CD4-positive, alpha-beta T cell treated with Interleukin-6 for 4 hours (primary cell): ENCODE data around the gene CLEC16A.

Source experiments
- DNase-seq: peaks from one replicate; pipeline ENCODE4 v3.0.0-alpha.2; 2020; ENCODE audit warnings: mixed read lengths

Gene CLEC16A

DNA sequence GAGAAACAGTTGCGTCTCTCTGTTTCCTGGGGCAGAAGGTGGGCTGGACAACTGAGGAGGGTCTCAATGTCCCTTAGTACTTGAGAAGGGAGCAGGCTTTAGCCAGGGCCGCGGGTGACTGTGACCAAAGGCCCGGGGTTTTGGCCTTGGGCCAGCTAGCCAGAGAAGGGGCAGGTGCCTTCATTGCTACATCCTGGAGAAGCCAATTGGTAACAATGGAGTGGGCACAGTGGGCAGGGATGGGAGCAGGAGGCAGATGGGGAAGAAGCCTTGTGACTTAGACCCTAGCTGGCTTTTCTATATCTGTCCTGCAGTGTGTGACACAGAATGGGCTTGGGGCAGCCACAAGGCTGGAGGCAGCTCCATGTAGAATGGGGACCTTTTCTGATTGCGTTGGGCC is 46.0 kb downstream of the CLEC16A start:
- no peak for DNase-seq

DNA sequence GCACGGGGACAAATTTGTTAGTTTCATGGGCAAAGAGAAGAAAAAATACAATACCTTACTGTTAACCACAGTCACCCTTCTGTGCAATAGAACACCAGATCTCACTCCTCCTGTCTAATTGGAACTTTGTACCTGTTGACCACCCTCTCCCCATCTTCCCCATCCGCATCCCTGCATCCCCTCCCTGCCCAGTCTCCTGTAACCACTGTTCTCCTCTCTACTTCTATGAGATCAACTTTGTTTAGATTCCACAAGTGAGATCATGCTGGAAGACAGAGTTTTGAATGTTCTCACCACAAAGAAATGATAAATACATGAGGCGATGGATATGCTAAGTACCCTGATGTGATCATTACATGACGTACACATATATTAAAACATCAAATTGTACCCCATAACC is 47.7 kb downstream of the CLEC16A start:
- DNase-seq = no peak

DNA sequence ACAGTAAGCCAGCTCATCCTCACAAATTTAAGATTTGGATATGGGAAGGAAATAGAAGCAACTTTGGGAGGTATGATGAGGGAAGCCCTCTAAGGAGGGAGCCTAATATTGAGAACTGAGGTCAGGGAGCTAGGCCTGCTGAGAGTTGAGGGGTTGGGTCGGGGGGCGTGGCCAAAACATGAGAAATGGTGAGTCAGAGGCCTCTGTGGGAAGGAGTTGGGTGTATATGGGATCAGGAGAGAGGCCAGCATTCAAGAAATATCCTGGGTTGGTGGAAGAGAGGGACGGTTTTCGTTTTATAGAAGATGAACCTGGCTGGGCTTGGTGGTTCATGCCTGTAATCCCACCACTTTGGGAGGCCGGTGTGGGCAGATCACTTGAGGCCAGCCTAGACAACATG is 48.4 kb downstream of the CLEC16A start:
- DNase-seq = peak; percentile 43

DNA sequence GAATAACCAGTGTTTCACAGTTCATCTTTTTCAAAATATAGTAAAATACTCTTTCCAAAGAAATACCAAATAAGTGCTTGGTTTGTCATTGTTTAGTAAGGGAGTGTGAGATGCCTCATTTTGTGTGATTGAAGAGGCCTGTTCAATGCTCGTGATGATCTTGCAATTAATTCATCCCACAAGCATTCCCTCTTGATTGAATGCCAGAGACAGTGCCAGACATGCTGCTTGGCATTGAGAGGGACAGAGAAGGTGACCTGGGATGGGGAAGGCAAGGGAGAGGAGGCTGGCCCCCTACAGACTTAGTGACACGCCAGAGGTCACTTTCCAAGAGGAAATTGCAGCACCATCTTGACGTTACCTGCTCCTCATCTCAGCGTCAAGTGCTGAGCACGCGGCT is 49.3 kb downstream of the CLEC16A start:
- no peak for DNase-seq

DNA sequence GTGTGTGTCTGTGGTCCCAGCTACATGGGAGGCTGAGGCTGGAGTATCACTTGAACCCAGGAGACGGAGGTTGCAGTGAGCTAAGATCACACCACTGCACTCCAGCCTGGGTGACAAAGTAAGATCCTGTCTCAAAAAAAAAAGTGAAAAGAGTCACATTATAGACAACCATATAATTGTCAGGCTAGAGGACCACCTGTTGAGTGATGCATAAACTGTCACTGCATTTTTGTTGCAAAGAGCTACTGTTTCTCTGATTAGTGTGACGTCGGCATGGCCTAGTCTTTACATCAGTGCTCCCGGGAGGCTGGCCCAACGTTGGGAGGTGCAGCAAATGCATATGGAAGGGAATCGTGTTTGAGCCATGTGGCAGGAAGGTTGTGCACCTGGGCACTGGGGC is 50.2 kb downstream of the CLEC16A start:
- no peak for DNase-seq

DNA sequence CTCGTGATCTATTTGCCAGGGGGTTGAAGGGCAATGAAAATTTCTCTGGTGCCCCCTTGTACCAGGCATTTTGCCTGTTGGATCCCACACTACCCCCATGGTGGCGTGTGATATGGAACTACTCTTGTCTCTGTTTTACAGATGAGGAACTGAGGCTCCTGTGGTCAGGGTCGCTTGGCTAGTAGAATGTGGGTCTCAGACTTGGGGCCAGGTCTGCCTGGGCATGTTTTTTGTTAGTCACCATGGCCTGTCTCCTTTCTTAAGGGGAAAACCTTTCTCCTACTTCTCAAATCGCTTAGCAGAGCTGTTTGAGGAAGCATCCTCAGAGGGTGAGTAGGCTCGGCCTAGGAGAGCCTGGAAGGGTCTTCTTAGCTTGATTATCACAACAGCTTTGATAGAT is 51.2 kb downstream of the CLEC16A start:
- no peak for DNase-seq

DNA sequence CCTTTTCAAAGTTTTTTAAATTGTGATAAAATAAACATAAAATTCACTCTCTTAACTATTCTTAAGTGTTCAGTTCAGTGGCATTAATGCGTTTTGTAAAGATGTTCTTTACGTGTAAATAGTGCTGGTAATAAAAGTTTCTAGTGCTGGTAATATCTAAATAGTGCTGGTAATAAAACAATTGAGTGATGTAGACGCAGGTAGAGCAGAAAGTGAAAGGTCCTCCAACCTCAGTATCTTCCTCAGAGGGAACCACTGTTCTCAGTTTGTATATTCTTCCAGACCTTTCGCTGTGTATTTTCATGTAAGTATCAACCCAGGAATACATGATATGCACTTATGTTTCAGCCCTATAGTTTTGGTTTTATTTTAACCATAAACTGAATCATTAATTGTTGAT is 53.1 kb downstream of the CLEC16A start:
- DNase-seq = no peak

DNA sequence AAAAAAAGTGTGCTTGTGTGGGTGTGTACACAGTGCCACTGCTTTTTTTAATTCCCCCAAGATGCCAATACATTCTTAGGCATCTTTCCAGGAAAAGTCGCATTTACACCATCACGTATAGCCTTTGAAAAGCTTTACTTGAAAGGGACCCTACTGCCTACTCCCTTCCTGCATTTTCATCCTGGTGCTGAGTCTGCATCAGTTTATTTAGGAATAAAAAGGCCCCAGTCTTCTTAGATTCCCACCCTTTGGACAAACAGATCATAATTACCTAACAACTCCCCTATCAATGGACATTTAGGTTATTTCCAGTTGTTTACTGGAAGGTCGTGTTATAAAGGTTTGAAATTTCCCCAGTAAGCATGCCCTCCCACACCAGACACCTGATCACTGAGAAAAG is 54.9 kb downstream of the CLEC16A start:
- no peak for DNase-seq

DNA sequence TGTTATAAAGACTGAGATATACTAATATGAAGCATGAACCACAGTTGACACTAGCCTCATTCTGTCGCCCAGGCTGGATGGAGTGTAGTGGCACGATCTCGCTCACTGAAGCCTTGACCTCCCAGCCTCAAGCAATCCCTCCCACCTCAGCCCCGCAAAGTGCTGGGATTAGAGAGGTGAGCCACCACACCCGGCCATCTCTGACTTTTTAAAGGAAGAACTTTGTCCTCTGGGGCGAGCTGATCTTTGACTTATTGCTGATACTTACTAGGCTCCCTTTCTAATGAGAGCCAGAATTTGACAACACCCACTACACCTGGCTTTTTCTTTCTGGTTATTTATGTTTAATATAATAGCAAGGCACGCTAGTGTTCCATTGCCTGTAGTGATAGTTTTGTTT is 57.2 kb downstream of the CLEC16A start:
- no peak for DNase-seq

DNA sequence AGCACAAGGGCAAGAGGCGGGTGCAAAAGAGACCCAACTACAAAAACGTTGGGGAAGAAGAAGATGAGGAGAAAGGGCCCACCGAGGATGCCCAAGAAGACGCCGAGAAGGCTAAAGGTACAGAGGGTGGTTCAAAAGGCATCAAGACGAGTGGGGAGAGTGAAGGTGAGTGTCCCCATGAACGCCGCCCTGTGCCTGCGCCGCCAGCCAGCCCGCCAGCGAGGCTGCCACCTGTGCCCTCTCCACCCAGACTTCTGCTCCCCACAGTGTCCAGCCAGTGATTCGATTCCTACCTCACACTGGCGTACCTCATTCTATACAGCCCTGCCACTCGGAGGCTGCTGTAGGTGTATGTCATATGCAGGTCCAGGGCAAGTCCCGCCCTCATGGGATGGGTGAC is 58.8 kb downstream of the CLEC16A start:
- DNase-seq = no peak

DNA sequence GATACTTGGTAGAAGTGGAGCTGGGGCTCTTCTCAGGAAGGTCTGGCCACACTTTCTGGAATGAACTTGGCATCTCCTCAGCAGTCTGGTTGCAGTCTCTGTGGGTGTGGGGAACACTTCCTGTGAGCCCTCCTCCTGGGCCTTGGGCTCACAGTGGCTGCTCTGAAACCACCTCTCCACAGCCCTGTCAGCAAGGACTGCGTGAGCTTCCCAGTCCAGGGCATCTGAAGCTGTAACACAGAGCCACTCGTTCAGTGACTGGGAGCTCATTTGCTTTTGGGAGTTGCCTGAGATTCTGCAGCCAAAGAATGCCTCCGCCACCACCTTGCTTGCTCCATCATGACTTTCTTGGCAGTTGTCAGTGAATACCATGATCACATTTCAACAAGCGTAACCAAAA is 60.0 kb downstream of the CLEC16A start:
- DNase-seq = no peak

DNA sequence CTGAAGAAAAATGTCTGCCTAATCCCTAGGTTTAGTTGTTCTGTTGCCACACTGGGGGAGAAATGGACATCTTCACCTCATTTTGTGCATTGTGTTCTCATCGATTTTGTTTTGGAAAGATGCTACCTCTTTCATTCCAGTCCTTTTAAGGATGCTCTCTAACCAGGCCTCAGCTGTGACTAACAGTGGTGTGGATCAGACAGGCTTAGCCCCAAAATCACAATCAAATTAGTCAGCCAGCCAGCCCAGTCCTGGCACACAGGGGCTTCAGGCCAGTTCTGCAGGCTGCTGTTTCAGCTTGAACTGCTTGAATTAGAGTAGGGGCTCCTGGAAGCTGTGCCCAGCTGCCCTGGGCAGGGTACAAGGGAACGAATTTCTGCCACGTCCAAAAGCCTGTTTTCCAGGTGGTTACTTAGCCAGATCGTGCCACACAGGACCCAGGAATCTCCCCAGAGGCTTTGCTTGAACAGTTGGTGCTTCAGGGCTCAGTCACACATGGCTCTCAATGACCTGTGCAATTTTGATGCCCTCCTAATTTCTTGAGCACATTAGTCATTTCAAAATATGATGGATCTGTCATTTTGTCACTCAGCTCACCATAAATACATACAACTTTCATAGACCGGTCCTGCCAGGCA is 60.7 kb downstream of the CLEC16A start:
- DNase-seq = no peak

DNA sequence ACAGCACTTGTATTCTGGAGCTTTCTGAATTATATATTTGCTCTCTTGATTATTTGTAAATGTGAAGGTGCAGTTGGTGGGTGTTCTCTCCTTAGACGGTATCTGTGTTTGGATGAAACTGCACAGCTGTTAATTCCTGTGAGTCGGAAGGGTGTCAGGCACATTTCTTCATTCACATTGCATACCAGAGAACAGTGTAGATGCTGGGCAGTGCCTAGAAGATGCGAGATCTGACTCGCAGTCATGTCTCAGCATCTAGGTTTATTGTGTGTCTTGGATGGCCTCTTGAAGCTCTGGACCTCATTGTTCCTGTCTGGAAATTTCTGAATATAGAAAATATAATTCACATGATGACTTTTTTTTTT is 61.2 kb downstream of the CLEC16A start:
- no peak for DNase-seq

DNA sequence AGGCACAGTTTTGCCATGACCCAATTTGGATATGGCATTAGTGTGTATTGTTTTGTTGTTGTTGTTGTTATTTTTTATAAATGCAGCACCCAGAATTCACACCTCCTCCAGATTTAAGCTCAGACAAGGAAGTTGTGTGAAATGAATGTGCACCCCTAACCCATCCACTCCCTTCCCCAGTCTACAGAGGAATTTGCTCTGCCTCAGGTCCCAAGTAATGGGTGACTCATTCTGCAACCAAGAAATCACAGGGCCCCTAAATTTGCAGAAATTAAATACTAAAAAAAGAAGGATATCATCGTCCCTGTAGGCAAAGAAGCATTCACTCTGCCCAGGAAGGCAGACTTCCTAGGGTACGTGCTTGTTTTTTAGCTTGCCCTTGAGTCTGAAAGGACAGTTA is 62.3 kb downstream of the CLEC16A start:
- DNase-seq = no peak

DNA sequence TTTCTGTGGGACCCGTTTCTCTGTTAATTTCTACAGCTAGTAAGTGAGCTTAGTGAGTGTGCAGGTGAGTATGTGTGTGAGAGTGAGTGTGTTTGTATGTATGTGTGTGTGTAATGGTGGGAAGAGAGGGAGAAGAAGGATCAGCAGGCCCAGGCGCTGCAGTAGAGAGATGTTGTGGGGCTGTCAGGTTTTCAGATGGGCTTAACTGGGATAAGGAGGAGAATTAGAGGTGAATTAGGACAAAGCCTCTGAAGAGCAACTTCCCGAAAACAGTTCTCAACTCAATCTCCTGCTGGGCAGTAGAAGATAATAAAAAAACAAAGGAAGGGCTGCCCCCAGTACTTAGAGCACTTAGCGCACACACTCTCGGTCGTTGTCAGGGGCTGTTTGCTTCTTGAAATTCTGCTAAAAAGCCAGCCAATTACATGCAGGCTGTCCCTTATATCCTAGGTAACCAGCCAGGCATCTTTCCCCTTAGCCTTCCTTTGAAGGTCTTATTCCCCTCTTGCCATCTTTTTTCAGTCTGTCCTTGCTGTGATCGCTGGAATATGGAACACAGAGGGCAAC is 63.4 kb downstream of the CLEC16A start:
- DNase-seq = no peak

DNA sequence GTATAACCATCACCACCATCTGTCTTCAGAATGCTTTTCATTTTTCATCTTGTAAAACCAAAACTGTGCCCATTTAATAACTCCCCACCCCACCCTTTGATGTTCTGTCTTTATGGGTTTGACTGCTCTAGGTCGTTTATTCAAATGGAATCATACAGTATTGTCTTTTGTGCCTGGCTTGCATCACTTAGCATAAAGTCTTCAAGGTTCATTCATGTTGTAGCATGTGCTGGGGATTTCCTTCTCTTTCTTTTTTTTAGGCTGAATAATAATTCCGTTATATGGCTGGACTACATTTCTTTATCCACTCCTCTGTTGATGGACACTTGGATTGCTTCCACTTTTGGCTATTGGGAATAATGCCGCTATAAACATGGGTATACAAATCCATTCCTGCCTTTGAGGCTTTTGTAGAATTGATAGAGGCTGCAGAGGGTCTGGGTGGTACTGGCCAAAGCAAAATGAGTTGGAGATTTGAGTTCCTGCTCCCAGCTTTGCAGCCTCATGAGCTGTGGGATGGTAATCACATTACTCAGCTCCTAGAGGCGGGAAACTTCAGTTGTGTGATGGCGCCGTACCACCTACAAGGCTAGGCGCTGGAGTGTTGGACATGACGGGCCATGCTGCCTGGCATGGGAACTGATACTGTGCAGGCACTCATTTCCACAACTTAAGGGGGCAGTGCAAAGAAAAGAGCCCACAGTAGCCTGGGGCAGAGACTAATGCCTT is 64.8 kb downstream of the CLEC16A start:
- no peak for DNase-seq

DNA sequence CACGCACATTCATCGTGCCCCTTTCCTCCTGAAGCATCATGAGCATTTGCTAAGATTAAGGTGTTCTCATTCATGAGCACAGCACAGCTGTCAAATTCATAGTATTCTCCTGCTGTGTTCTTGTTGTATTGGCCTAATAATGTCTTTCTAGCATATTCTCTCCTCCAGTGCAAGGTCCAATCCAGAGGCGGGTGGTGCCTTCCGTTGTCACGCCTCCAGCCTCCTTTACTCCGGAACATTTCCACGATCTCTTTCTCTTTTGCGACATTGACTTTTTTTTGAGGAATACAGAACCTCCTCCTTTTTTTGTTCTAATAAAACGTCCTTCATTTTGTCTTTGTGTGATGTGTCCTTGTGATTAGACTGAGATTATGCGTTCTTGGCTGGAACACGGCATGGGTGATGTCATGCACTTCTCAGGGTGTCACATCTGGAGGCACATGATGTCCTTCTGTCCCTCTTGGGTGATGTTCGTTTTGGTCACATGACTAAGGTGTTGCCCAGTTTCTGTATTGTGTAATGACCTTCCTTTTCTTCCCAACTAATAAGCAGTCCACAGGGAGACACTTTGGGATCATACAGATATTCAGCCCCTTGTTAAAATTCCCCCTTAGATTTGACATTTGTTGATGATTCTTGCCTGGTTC is 66.3 kb downstream of the CLEC16A start:
- DNase-seq = no peak

DNA sequence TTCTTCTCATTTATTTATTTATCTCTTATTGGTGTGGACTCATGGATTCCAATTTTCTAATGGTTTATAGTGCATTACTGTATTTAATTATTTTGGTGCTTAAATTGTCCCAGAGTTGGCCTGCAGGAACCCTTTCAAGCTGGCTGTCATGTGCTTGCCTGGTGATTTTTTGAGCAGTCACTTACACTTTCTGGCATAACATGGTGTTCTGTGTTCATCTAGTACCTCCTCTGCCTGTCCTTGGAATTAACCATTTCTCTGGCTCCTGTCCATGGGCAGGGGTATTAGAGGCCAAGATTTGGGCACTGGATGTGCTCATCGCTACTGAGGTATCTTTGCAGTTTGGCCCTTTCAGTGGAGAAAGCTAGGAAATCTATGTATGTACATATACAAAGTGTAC is 67.0 kb downstream of the CLEC16A start:
- DNase-seq = no peak

DNA sequence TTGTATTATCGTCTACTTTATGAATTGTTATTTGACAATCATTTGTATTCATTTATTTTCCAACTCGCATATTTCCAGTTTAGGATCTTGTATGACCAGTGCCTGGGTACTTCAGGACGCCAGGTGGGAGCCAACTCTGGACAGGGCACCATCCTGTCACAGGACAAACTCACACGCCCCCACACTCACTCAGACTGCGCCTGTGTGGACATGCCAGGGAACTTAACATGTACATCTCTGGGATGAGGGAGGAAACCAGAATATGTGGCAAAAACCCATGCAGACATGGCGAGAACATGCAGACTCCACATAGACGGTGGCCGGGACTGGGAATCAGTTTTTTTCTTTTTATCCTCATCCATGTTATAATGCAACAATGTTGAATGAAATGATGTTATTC is 68.5 kb downstream of the CLEC16A start:
- DNase-seq = no peak

DNA sequence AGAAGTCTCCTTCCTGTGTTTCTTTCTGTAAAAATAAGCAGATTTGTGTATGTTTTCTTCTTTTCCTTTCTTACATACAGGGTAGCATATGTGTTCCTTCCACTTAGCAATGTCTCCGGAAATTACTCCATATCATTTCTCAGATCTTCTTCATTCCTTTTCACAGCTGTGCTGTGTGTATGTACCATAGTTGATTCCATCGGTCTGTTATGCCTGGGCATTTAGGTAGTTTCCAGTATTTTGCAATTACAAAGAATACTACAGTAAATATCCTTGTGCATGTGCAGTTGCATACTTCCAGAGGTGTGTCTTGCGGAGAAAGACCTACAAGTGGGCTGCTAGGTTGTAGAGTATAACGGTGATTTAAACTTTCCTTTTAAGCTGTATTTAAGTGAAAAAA is 69.8 kb downstream of the CLEC16A start:
- no peak for DNase-seq

DNA sequence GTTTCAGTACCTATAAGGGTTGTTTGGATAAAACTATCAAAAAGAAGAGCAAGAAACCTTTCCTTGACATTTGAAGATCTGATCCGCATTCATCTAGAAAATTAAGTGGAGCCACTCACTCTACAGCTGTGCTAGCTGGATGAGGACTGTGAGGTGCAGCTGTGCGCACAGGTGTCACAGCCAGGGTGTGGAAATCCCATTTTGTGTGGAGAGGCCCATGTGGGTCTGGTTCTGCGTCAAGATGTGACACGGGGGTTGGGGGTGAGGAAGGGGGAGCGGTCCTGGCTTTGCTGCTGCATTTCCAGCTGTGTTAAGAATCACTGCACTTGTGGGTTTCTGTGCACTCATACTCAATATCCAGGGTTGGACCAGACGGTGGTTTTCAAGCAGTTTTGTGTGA is 70.7 kb downstream of the CLEC16A start:
- DNase-seq = no peak

DNA sequence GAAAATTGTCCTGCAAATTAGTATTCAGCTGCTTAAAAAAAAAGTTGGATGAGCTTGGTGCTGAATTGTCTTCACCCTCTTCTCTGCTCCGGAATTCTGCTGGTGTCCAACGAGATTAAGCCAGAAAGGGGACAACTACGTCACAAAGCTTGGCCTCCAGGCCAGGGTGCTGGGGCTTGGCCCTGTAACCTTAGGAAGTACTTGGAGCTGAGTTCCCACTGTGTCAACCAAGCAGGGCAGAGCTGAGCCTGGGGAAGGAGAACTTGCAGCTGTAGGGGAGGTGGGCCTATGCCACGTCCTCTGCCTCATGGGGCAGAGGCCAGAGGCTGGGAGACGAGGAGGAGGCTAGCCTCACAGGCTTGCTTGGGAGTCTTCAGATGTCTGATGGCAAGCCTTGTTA is 71.2 kb downstream of the CLEC16A start:
- no peak for DNase-seq

DNA sequence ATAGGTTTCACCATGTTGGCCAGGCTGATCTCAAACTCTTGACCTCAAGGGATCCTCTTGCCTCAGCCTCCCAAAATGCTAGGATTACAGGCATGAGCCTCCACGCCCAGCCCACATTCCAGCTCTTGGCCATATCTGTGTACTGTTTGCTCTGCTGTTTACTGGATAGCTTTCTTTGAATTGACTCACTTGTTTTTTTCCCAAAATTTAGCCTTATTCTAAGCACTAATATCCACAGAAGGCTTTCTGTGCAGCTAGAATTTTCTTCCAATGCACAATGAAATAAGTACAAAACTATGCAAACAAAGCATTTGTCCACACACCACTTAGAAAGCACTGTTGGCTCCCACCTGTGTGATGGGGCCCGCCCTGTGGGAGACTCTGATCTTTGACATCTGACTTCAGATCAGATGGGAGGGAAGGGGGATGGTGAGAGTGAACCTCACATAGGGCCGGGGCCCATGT is 72.2 kb downstream of the CLEC16A start:
- no peak for DNase-seq

DNA sequence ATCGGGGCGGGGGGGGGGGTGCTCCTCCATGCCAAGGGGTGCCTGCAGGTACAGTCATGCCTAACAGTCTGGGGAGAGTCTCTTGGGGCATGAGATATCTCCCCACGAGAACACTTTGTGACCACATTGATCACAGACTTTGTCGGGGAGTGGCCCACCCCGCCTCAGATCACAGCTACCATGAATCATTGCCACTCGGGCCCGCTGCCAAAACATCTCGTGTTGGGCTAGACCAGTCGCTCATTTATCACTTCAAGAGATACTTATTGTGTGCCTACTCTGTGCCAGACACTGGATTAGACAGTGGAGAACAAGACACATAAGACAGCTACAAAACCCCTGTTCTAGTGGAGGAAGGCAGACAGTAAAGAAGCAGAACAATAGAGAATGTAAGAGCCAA is 72.6 kb downstream of the CLEC16A start:
- peak; percentile 50 for DNase-seq
